ENCODE results near the gene EIF1AD.

DNA sequence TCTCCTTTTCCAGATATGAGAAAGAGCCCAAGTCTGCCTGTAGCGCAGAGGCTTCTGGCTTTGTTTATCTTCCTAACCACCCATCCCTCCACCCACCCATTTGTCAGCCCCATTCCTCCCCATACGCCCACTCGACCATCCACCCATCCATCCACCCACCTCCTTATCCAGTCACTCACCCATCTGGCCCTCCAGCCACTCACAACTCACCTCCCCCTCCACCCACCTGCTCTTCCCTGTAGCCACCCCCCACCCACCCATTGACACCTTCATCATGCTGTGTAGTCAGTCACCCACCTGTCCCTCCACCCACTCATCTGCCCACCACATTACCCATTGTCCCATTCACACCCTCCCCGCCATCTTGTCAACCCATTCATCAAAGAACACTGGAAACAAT is 15.4 kb upstream of the EIF1AD start:
- TF ChIP-seq POLR2AphosphoS5 (IDR thresholded peaks at IDR 0.05; ENCODE audit: low read depth) (no peak), JUNB (IDR thresholded peaks at IDR 0.05; ENCODE audit: unreplicated experiment) (no peak), EZH2phosphoT487 (IDR thresholded peaks at IDR 0.05; ENCODE audit: unreplicated experiment) (no peak)
- TF ChIP-seq, protein P1, sequence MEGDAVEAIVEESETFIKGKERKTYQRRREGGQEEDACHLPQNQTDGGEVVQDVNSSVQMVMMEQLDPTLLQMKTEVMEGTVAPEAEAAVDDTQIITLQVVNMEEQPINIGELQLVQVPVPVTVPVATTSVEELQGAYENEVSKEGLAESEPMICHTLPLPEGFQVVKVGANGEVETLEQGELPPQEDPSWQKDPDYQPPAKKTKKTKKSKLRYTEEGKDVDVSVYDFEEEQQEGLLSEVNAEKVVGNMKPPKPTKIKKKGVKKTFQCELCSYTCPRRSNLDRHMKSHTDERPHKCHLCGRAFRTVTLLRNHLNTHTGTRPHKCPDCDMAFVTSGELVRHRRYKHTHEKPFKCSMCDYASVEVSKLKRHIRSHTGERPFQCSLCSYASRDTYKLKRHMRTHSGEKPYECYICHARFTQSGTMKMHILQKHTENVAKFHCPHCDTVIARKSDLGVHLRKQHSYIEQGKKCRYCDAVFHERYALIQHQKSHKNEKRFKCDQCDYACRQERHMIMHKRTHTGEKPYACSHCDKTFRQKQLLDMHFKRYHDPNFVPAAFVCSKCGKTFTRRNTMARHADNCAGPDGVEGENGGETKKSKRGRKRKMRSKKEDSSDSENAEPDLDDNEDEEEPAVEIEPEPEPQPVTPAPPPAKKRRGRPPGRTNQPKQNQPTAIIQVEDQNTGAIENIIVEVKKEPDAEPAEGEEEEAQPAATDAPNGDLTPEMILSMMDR (conservative IDR thresholded peaks at IDR 0.05; ENCODE audit: low read depth in 2 of 2), result no peak
- TF ChIP-seq, protein P2, sequence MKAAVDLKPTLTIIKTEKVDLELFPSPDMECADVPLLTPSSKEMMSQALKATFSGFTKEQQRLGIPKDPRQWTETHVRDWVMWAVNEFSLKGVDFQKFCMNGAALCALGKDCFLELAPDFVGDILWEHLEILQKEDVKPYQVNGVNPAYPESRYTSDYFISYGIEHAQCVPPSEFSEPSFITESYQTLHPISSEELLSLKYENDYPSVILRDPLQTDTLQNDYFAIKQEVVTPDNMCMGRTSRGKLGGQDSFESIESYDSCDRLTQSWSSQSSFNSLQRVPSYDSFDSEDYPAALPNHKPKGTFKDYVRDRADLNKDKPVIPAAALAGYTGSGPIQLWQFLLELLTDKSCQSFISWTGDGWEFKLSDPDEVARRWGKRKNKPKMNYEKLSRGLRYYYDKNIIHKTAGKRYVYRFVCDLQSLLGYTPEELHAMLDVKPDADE (IDR thresholded peaks at IDR 0.05), result no peak
- TF ChIP-seq, protein P3, sequence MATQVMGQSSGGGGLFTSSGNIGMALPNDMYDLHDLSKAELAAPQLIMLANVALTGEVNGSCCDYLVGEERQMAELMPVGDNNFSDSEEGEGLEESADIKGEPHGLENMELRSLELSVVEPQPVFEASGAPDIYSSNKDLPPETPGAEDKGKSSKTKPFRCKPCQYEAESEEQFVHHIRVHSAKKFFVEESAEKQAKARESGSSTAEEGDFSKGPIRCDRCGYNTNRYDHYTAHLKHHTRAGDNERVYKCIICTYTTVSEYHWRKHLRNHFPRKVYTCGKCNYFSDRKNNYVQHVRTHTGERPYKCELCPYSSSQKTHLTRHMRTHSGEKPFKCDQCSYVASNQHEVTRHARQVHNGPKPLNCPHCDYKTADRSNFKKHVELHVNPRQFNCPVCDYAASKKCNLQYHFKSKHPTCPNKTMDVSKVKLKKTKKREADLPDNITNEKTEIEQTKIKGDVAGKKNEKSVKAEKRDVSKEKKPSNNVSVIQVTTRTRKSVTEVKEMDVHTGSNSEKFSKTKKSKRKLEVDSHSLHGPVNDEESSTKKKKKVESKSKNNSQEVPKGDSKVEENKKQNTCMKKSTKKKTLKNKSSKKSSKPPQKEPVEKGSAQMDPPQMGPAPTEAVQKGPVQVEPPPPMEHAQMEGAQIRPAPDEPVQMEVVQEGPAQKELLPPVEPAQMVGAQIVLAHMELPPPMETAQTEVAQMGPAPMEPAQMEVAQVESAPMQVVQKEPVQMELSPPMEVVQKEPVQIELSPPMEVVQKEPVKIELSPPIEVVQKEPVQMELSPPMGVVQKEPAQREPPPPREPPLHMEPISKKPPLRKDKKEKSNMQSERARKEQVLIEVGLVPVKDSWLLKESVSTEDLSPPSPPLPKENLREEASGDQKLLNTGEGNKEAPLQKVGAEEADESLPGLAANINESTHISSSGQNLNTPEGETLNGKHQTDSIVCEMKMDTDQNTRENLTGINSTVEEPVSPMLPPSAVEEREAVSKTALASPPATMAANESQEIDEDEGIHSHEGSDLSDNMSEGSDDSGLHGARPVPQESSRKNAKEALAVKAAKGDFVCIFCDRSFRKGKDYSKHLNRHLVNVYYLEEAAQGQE (IDR thresholded peaks at IDR 0.05; ENCODE audit: unreplicated experiment), result no peak
